ENCODE data around the gene SLC22A4.

The SLC22A4 gene

GRCh38 chr5:132275367-132276220 lies 18.6 kb upstream of the SLC22A4 start:
- DNase-seq, result no peak

DNA sequence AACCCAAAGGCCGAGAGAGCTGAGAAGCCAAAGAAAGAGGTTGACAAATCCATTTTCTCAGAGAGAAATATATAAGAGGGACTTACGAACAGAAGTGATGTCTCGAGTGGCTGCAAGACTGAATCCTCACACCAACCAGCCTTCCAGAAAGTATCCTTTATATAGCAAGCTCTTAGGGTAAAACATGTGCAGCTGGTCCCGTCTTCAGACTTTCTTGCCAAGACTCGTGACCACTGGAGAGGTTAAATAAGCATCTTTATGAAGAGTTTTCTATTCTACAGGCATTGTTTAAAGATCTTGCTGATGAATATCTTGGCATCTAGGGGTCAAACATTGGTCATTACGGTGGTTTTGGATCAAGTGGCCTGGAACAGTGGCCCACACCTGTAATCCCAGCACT lies 16.9 kb upstream of the SLC22A4 start:
- no peak for DNase-seq

DNA sequence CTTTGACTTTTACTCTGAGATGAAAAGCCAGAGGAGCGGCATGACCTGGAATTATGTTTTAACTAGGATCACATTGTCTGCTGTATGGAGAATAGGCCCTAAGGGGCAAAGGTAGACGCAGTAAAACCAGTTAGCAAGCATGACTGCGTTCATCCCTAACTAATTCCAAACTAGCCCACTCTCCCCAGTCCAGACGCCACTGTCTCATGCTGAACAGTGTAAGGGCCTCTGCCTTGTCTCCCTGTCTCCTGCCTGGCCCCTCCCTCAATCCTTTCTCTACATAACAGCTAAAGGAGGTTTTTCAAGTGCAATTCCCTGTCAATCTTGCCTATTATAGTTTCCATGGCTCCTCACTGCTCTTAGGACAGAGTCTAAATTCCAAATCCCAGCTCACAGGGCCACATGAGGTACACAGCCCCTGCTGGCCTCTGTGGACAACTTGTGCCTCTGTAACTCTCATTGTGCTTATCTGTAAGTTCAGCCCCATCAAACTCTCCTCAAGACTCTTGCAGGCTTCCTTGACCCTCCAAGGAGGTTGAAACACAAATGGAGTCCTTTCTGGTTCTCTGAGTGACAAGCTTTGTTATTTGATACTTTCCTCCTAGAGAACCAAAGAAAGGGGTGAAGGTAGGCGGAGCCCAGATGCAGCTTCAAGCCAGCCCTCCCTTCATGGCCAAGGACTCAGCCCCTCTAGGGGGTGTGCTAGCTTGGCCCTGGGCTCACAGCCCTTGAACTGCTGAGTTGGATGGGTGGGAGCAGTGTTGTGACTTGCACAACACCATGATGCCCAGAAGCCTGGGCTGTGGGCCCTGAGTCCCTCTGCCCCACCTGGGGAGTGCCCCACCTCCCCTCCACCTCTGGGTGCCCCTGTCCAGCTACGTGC lies 16.0 kb upstream of the SLC22A4 start:
- DNase-seq, result no peak

DNA sequence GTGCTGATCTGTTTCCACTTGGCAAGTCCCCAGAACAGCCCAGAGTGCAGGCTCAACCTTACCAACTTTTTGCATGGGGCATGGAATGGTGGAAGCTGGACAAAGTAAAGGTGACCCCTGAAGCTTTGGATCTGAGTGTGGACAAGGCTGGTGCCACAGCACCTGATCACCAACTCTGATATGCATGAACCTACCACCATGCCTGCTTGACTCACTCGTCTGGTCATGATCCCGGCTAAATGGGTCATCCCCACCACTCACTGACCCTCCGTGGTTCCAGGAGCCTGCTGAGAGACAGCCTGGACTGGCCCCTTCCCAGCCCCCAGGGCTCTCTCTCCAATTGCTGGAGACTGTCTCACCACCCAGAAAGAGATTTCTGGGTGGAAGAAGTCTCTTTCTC lies 14.4 kb upstream of the SLC22A4 start:
- no peak for DNase-seq

GRCh38 chr5:132280371-132281240 lies 13.6 kb upstream of the SLC22A4 start:
- no peak for DNase-seq

GRCh38 chr5:132281856-132282614 lies 12.2 kb upstream of the SLC22A4 start:
- DNase-seq, result no peak

GRCh38 chr5:132283423-132284043 lies 10.7 kb upstream of the SLC22A4 start:
- peak; percentile 63 for DNase-seq

GRCh38 chr5:132289097-132289496 lies 5.1 kb upstream of the SLC22A4 start:
- DNase-seq, result no peak

- DNase-seq, result no peak
Observed at GRCh38 chr5:132291026-132291425, 3.2 kb upstream of the SLC22A4 start.

GRCh38 chr5:132293066-132293991 lies 865 bp upstream of the SLC22A4 start:
- peak; percentile 80 for DNase-seq

GRCh38 chr5:132294728-132295504 lies 722 bp downstream of the SLC22A4 start:
- peak; percentile 84 for DNase-seq

DNA sequence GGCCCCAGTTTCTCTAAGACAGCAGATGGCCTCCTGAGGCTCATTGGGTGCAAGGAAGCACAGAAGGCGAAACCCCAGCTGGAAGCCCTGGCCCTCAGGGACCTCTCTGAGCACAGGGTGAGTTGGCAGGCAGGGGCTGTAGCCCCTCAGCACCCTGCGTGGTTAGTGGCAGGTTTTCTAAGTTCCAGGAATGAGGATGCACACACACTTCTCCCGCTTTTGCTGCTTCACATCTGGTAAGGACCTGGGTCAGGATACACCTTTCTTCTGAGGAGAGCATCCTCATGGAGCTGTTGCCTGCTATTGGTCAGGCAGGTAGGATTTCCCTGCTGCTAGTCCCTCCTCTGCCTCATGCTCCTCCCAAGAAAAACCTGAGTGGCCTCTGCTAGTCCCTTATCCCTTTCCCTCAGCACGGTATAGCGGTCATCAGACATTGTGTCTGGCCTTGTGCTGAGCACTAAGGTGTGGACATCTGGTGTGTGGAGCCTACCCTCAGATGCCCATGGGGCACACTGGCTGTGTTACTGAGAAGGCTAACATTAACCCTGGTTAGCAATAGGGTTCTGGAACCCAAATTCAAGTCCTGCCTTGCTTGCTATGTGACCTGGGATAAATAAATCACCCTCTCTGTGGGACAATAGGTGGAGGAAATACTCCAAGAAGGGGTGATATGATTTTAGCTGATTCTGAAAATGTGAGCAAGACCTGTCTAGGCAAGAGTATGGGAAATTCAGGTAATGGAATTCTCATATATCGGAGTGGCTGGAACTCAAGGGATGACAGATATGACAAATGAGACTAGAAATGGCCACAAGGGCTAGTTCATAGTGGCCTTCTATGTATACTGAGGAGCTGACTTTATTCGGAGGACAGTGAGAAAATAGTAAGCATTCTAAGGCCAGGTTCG lies 1.6 kb downstream of the SLC22A4 start:
- DNase-seq, result no peak

DNA sequence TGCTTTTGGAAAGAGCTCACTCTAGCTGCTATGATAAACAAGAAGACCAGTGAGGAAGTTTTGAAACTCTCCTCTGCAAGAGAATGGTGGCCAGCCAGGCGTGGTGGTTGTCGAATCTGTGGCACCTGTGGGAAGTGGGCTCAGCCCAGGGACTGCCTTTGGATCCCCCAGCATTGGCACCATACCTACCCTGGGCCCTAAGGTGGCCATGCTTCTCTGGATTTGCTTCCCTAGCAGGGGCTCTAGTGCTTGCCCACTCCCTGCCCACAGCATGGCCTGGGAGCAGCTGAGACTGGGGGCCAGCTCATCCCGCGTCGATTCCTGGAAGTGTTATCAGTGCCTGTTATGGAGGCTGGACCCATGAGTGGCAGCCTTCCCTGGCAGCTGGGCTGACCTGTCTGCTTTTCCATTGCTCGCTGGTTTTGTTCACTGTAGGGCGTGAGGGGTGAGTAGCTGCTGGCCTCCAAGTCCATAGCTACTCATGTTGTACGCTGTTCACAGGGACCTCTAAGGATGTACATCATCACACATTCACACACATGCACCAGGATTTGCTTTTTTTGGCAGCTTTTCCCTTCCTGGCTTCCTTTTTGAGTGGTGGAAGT lies 2.3 kb downstream of the SLC22A4 start:
- no peak for DNase-seq

- no peak for DNase-seq
Observed at GRCh38 chr5:132297211-132297940, 3.2 kb downstream of the SLC22A4 start.

GRCh38 chr5:132298298-132299212 lies 4.4 kb downstream of the SLC22A4 start:
- DNase-seq, result no peak

DNA sequence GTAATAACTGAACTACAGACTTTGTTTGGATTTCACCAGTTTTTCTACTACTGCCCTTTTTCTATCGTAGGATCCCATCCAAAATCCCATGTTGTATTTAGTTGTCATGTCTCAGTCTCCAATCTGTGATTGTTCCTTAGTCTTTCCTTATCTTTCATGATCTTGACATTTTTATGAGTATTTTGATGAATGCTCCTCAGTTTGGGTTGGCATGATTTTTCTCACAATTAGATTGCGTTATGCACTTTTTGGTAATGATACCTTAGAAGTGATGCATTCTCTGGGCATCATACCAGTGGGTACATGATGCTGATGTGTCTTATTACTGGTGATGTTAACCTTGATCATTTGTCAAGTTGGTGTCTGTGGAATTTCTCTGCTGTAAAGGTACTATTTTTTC lies 5.7 kb downstream of the SLC22A4 start:
- no peak for DNase-seq

Data from HCEC 1CT (cell line).